UCSD-AML1 (cell line): ENCODE results near the gene ADM.

ENCODE experiments used
- DNase-seq: peaks from one replicate; lab custom pipeline; 2025; ENCODE audit not compliant: unreplicated experiment; lab: John Stamatoyannopoulos, UW

The ADM gene

DNA sequence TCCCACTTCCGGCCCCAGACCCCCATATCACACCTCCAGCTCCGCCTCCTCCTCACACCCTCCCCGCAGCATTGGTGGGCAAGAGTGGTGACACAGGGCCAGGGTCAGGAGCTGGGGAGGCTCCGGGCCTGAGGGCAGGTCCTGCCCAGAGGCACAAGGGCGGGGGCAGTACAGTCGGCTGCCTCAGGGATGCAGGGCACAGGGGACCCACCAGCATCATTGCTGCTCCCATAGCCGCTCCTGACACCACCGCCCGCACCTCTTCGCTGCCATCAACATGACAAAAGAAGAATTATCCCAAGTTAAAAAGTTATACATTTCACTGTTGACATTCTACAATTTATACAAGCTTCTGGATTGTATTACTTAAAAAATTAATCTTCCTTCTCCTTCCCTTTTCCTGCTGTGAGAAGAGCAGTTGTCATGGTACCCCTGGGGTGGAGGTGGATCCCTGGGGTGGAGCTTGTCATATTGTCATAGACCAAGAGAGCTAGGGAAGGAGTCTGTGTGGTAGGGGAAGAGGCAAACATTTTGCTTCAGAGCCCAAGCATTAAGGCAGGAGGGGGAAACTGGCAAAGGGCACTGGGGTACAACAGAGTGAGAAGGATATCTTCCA, 15.0 kb upstream of the ADM start:
- no peak for DNase-seq

DNA sequence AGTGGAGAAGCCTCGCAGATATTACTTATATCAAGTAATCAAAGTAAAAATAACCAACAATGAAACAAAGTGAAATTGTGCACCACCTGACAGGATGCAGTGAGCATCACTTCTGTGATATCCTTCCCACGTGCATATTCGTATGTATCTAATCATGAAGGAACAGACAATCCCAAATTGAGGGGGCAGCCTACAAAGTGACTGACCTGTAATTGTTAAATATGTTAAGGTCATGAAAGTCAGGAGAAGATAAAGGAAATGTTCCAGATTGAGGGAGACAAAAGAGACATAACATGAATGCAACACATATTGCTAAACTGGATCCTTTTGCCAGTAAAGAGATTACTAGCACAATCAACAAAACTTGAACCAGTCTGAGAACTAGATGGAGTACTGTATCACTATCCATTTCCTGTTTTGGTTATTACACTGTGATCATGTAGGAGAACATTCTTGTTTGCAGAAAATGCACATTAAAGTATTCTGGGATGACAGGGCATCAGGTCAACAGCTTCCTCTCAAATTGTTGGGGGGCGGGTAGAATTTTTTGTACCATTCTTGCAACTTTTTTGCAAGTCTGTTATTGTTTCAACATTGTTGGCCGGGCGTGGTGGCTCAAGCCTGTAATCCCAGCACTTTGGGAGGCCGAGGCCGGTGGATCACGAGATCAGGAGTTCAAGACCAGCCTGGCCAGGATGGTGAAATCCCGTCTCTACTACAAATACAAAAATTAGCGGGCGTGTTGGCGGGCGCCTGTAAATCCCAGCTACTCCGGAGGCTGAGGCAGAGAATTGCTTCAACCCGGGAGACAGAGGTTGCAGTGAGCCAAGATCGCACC, 12.9 kb upstream of the ADM start:
- no peak for DNase-seq

DNA sequence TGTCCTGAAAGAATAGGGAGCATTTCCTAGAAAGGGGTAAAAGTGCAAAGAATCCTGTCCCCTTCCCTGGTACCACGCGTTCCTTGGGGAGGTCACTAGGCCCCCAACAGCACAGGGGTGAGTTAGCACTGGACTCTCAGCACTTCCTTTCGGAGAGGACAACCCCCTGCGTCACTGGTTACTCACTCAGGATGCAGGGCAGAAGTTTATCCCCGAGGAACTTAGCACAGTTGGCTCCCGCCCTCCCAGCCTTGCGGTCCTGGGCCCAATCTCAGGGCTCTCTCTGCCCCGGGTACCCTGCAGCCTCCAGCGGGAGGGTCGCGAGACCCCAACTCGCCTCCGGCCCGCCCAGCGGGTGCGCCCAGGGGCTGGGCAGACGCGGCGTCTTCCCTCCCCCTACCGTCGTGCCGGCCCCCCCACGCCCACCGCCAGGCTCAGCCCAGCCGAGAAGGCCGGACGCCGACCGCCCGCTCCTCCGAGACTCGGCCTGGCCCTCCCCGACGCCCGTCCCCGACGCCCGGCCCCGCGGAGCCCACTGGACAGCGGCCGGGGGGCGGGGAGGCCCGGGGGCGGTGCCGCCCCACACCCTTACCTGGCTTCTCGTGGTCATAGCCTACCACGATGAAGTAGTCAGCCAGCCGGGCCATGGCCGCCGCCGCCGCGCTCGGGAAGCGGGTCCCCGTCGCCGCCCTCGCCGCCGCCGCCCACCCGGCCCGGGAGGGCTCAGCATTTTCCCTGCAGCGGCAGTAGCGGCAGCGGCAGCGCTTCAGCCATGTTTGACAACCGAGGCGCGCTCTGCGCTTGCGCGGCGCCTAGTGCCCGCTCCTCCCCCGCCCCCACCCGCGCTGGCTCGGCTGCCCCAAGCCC, 11.2 kb upstream of the ADM start, which contains the start of gene SBF2:
TSS of gene SBF2 (minus strand) at position 797 of the 867 bp plus-strand sequence. CDS start at position 647, 150 bp downstream.
- DNase-seq: peak; percentile 82

DNA sequence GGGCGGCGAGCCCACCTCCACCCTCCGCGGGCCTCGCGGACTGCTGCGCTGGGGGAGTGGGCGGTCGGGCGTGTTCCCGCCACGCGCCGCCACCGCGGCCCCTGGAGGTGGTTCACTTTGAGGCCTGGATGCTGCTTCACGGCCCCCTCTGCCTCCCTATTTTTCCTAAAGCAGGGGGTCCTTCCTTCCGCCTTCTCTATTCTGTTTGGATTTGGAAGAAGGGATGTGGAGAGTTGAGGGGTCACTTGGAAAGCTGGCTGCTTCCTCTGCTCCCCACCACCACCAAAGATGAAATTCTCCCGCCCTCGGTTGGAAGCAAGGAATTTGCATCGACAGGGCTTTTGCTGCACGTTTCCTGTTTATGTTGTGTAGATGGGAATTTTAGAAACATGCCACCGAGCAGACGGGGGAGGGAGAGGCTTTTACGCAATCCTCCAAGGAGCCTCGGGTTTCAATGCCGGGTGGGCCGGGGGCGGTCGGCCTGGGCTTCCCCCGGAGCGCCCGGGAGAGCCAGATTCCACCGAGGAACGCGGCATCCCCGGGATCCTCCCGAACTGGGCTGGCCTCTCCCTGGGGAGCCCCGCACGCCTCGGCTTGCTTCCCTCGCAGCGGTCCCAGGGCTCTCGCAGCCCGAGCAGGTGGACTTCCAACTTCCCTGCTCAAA, 10.5 kb upstream of the ADM start:
- DNase-seq: no peak

DNA sequence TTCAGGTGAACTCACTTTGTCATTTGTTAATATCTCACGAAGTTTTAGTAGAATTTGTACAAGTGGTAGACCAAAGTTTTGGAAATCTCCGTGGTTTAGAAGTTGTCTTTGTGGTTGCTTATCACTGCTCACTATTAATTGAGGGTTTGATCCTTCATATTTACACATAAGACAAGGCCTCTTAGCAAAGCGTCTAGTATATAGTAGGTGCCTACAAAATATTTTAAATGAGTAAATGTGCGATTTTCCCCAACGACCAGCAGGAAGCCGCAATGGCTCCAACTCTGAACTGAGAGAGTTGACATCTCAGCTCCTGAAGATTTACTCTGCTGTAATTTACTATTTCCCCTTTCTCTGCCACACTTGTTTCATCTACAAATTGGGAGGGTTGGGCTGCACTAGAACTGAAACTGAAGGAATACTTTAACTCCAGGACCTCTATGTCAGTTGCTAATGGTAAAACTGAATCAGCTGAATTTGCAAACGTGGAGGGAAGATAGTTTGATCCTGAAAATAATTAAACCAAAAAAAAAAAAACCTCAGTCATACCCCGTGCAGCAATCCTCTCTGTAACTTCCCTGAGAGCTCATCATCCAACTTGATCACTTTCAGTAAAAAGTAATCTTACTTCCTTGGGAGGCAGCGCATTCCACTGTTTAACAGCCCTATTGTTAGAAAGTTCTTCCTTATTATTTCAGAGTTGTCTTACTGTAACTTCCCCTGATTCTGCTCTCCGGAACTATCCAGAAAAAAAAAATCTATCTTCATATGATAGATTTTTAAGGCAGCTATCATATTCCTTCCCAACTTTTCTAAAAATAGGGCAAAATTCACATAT, 9.6 kb upstream of the ADM start:
- no peak for DNase-seq

DNA sequence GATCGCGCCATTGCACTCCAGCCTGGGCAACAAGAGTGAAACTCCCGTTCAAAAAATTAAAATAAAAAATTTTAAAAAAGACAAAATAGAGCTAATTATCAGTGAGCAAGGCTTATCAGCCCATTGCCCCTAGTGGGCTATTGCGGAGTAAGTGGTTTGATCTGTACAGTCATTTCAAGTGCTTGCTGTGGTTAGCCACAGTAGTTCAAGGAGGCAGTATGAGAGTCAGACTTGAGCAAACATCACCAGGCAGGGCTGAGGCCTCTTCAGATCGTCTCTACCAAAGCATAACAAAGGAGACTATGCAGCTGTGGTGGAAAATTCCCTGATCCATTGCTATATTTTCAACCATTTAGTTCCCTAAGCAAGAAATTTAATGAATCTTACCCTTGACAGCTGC, 6.5 kb upstream of the ADM start:
- no peak for DNase-seq

DNA sequence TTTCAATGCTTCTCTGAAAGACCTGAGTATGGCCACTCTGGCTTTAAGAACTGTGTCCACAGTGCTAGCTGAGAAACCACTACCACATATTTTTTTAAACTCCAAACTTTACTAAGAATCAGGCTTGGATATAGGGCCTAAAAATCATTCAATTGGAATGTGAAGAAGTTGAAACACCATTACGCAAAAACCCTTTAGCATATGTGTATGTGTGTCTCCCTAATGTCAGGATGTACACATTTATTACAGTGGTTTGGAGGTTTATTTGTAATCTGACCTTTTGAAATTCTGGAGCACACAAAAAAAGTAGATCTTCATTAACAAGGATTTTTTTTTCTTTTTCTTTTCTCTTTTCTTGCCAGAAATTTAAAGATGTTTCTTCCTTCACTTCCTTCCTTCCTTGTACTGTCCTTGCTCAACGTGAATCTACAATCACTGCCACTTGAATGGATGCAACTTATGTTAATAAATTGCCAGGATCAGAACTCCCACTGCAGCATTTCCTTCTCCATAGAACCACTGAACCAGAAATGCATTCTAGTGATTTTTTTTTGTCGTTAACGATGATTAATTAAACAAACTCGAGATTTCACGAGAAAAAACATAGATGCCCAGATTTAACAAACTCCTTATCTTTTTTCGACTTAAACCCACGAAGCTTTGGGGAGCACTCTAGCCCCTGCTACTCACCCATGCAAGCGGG, 3.1 kb upstream of the ADM start:
- no peak for DNase-seq

DNA sequence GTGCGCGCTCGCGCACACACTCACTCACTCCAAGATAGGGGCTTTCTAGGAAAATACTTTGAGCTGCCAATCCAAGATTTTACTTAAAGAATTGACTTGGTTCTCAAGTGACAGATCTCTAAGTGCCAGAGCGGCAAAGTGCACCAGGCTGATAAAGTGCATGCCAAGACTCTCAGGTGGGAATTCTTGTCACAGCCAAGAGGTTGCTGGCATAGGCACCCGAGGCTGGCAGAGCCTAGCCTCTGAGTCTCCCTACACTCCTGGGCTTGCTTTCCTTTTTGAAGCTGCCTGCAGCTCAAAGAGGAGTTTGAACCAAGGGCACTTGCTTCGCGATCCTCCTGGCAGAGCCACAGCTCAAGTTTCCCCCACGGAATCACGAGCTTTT, 2.5 kb upstream of the ADM start:
- no peak for DNase-seq

DNA sequence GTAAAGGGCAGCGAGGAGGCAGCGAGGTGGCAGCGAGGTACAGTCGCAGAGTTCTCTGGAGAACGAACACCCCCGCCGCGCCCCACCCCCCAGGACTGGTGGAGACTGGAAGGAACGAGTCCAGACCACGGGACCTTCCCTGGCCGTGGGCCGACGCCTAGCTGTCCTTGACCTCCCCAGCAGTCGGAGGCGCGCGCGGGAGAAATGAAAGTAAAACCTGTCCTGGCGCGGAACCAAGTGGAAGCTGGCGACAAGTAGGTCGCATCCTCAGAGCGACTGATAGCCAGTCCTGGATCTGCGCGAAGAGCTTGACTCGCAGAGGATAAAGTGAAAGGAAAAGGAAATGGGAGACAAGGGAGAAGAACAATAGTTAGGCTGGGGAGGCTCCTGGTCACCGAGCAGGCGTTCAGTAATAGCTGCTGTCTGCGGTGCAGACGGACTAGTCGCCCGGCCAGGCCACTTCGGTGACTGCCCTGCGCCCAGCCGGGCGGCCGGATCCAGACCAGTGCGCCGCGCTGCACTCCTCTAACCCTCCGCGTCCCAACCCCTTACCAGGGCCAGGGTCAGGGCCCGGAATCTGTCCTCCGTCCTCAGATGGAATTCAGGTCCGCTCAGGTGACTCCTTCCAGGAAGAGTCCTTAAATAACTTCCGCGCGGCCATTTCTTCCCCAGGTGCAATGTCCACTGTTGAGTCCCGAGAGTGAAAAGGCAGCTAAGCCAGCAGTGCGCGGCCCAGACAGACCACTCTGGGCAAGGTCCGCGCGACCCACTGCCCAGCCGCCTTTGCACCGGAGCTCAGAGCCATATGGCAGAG, 1.9 kb upstream of the ADM start:
- peak; percentile 69 for DNase-seq

DNA sequence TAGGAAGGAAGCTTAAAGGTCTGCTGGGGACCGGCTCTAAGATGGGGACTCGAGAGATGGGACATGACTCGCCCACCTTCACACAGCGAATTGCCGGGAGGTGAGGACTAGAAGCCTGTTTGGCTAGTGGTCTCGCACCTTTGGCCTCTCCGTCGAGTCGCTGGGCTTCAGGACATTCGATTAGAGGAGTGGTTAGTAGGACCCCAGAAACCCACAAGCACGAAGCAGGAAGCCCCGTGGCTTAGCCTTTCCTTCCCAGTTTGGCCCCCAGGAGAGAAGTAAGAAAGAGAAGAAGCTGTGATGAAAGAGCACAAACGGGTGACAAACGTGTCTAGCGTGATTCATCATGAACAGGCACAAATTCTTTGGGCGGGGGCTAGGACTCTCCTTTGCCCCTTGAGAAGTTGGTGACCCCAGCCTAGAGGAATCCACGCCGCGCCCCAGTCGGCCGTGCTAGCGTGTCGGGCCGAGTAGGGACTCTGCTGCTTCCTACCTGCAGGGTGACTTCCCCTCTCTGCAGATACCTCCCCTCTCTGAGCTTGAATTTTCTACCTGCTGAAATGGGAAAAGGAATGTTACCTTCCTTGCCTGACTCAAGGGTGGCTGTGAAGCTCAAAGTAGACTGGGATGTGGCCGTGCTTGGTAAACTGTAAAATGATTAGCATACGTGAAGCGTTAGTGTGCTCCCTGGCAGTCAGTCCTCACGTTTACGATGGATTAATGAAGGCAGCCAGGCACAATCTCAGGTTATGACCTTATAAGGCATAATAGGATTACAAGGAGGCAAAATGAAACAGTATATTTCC, 1.1 kb upstream of the ADM start:
- peak; percentile 68 for DNase-seq

DNA sequence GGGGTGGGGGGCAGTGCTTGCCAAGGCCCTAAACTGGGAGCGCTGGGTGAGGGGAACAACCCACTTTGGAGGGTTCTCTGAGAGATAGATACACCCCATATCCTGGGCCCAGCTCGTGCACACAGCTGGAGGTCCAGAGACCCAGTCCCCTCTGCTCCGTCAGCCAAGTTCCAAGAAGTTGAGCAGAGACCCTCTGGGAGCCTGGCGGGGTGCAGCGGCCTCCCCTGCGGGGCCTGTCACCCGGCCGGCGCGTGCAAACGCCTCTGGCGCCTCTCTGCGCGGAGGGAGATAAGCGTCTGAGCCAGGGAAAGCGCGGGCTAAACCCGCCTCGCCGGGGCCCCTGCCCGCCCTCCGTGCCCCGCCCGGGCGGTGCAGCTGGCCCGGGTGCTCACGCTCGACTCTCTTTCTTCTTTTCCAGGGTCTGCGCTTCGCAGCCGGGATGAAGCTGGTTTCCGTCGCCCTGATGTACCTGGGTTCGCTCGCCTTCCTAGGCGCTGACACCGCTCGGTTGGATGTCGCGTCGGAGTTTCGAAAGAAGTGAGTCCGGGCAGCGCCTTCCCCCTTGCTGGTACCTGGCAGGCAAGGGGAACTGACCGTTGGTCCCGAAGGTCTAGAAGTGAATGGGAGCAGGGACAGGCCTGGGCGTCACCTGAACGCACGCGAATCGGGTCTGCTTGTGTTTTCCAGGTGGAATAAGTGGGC, 540 bp downstream of the ADM start:
- peak; percentile 62 for DNase-seq

DNA sequence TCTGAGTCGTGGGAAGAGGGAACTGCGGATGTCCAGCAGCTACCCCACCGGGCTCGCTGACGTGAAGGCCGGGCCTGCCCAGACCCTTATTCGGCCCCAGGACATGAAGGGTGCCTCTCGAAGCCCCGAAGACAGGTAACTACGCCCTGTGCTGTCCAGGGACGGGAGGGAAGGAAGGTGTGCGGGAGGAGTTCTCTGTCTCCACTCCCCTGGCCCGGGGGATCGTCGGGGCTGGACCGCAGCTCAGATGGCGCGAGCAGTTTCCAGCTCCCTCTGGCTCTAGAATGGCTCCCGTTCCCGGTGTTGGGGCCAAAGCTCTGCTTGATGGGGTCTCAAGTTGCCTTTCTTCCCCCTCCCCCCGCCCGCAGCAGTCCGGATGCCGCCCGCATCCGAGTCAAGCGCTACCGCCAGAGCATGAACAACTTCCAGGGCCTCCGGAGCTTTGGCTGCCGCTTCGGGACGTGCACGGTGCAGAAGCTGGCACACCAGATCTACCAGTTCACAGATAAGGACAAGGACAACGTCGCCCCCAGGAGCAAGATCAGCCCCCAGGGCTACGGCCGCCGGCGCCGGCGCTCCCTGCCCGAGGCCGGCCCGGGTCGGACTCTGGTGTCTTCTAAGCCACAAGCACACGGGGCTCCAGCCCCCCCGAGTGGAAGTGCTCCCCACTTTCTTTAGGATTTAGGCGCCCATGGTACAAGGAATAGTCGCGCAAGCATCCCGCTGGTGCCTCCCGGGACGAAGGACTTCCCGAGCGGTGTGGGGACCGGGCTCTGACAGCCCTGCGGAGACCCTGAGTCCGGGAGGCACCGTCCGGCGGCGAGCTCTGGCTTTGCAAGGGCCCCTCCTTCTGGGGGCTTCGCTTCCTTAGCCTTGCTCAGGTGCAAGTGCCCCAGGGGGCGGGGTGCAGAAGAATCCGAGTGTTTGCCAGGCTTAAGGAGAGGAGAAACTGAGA, 1.4 kb downstream of the ADM start:
- peak; percentile 32 for DNase-seq

DNA sequence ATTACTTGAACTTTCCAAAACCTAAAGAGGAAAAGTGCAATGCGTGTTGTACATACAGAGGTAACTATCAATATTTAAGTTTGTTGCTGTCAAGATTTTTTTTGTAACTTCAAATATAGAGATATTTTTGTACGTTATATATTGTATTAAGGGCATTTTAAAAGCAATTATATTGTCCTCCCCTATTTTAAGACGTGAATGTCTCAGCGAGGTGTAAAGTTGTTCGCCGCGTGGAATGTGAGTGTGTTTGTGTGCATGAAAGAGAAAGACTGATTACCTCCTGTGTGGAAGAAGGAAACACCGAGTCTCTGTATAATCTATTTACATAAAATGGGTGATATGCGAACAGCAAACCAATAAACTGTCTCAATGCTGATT, 2.1 kb downstream of the ADM start:
- no peak for DNase-seq

DNA sequence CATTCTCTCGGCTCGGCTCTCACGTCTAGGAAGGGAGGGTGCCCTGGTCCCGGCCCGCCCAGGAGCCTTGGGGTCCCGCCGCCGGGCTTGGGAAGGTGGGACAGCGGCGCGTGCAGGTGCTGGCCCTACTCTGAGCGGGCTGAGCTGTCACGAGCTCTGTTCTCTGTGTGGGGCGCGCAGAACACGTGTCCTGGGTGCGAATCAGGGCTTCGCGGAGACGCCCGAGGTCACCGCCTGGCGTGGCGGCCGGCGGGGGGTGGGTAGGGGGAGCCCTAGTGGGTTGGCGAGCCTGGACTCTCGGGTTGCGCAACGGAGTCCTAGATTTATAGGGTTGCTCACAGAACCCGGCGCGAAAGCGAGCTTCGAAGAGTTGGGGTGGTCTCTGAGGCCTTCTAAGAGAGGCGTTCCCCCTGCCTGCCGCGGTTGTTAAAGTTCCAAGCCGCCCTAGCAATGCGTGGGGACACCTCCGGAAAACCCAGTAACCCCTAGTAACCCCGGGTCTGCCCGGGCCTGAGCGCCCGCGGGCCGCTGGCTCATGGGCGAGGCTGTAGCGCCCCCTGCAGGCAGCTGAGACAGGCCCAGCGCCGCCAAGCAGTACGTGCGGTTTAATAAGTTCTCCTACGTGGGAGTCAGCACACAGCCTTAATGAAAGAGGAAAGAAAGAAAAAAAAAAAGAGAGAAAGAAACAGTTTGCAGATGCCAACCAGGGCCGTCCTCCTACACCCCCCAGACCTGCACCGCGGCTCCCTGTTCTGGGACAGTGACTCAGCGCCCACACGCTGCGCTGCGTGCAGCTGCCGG, 2.7 kb downstream of the ADM start:
- DNase-seq: peak; percentile 92

DNA sequence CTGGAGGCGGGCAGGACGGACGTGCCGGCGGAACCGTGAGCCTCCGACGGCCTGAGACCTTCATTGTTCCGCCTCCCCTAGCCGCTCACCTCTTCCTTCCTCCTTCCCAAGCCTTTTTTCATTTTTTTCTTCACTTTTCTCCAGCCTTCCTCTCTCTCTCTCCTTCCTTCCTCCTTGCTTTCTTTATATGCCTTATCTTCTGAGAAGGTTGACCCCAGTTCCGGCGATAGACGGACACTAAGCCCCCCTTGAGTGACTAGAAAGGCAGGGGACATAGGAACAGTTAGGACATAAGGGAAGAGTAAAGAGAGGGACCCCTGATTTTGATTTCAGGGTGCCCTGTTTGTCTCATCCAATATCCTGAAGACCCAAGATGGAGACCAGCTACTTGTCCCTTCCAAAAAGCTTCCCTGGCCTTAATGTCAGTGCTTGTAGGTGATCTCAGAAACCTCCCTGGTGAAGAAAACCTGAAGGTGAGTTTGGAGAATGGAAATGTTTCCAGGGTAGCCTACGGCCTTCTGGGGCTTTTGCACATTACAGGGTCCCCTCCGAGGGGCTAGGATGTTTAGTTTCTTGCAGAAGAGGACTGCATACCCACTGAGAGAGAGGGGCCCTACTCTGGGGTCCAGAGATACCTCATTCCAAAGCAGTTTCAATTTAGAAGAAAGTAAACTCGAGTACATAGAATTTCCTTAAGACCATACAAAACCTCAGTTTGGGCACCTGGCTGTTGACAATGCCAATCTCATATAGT, 3.5 kb downstream of the ADM start:
- no peak for DNase-seq
